HepG2 (cell line): Measurements from ENCODE around the gene VSIG10L. TPM values are rescaled to one million over a fixed set of nuclear protein-coding genes. Genes with fewer than 3 reads are reported as not detected.

ENCODE experiments used
- BRD4 ChIP-seq: sonication (generic); formaldehyde crosslinking; IDR thresholded peaks from 2 replicates; pipeline ENCODE4 v1.4.0; 2020; ENCODE audit warnings: missing genetic modification reagents
- CBX1 ChIP-seq: IDR thresholded peaks from one replicate; pipeline ENCODE4 v1.6.1; 2016; ENCODE audit warnings: antibody characterized with exemption, low read depth
- GLI4 ChIP-seq: sonication (generic); formaldehyde crosslinking; IDR thresholded peaks from 2 replicates; pipeline ENCODE4 v1.5.1; 2020; ENCODE audit warnings: missing genetic modification reagents, mild to moderate bottlenecking, moderate library complexity, borderline replicate concordance
- HDAC6 ChIP-seq: fragments of 200-600 bp; sonication (generic); IDR thresholded peaks from 2 replicates; pipeline ENCODE4 v1.7.0; 2017; ENCODE audit warnings: mild to moderate bottlenecking, antibody characterized with exemption, low read length, low read depth
- HOXA9 ChIP-seq: sonication (generic); formaldehyde crosslinking; IDR thresholded peaks from 2 replicates; pipeline ENCODE4 v1.8.1; 2022; ENCODE audit warnings: missing genetic modification reagents, mild to moderate bottlenecking, moderate library complexity, borderline replicate concordance
- JUNB ChIP-seq: sonication (generic); formaldehyde crosslinking; IDR thresholded peaks from 2 replicates; pipeline ENCODE4 v1.8.0; 2022; ENCODE audit warnings: missing genetic modification reagents, mild to moderate bottlenecking, borderline replicate concordance
- KLF13 ChIP-seq: sonication (generic); formaldehyde crosslinking; IDR thresholded peaks from 2 replicates; pipeline ENCODE4 v1.4.0; 2020; ENCODE audit warnings: mild to moderate bottlenecking, missing genetic modification reagents
- NFIC ChIP-seq: IDR thresholded peaks from 2 replicates; pipeline ENCODE4 v1.6.1; 2012; ENCODE audit warnings: mild to moderate bottlenecking, low read length, inconsistent platforms
- RBM39 ChIP-seq: fragments of 200-400 bp; formaldehyde crosslinking; IDR thresholded peaks from one replicate; pipeline ENCODE4 v1.6.1; 2018; ENCODE audit warnings: antibody characterized with exemption, mild to moderate bottlenecking, low read depth, low read length; ENCODE audit not compliant: poor library complexity, severe bottlenecking
- XBP1 ChIP-seq: sonication (generic); formaldehyde crosslinking; IDR thresholded peaks from 2 replicates; pipeline ENCODE4 v1.5.0; 2020; ENCODE audit warnings: missing genetic modification reagents
- ZNF703 ChIP-seq: sonication (generic); formaldehyde crosslinking; IDR thresholded peaks from 2 replicates; pipeline ENCODE4 v1.5.1; 2020; ENCODE audit warnings: missing genetic modification reagents, mild to moderate bottlenecking, moderate library complexity, borderline replicate concordance
- ZSCAN29 ChIP-seq: sonication (generic); formaldehyde crosslinking; conservative IDR thresholded peaks from 2 replicates; pipeline ENCODE4 v1.4.0; 2020; ENCODE audit warnings: mild to moderate bottlenecking, missing genetic modification reagents
- polyA plus RNA-seq, 8 experiments: library from polyadenylated mRNA; depleted of rRNA in 3 of 8; stranded (reverse) in 7 of 8; unstranded in 1 of 8; fragments of >200 nt; fragmentation: Illumina TruSeq in 4 of 8; extraction: Trizol in 4 of 8; gene quantifications; 2 replicates each; pipeline versions ENCODE4 v1.2.1 to v1.2.3, GENCODE V29; 2011 to 2016; ENCODE audit warnings: low read depth in 4 of 8, missing spikeins in 1 of 8, mixed read lengths in 1 of 8; ENCODE audit not compliant: insufficient read depth in 1 of 8
- total RNA-seq, 5 experiments: library from RNA; depleted of rRNA; stranded (reverse); fragments of >200 nt; fragmentation: Illumina TruSeq; extraction: Trizol; gene quantifications; 2 replicates each; pipeline ENCODE4 v1.2.3, GENCODE V29; 2016; ENCODE audit warnings: low read depth in 1 of 5
- TF ChIP-seq, protein P1 (sequence below): sonication (generic); formaldehyde crosslinking; IDR thresholded peaks from 2 replicates; pipeline ENCODE4 v1.4.0; 2020; ENCODE audit warnings: missing genetic modification reagents
- TF ChIP-seq, protein P2 (sequence below): sonication (generic); formaldehyde crosslinking; IDR thresholded peaks from 2 replicates; pipeline ENCODE4 v1.5.1; 2020; ENCODE audit warnings: missing genetic modification reagents, mild to moderate bottlenecking, borderline replicate concordance
- TF ChIP-seq, protein P3 (sequence below): sonication (generic); formaldehyde crosslinking; IDR thresholded peaks from 2 replicates; pipeline ENCODE4 v1.8.1; 2023; ENCODE audit warnings: mild to moderate bottlenecking, moderate library complexity, missing genetic modification reagents
- TF ChIP-seq, protein P4 (sequence below): sonication (generic); formaldehyde crosslinking; IDR thresholded peaks from 2 replicates; pipeline ENCODE4 v1.5.0; 2020; ENCODE audit warnings: missing genetic modification reagents
- TF ChIP-seq, protein P5 (sequence below): sonication (generic); formaldehyde crosslinking; conservative IDR thresholded peaks from 2 replicates; pipeline ENCODE4 v1.5.0; 2020; ENCODE audit warnings: missing genetic modification reagents

VSIG10L gene
- total and polyA plus RNA-seq, 2 of the 13 experiments (the other 11 are each of a cell fraction or from before 2014, with no cell fraction given): 2.7 to 8.5 TPM

DNA sequence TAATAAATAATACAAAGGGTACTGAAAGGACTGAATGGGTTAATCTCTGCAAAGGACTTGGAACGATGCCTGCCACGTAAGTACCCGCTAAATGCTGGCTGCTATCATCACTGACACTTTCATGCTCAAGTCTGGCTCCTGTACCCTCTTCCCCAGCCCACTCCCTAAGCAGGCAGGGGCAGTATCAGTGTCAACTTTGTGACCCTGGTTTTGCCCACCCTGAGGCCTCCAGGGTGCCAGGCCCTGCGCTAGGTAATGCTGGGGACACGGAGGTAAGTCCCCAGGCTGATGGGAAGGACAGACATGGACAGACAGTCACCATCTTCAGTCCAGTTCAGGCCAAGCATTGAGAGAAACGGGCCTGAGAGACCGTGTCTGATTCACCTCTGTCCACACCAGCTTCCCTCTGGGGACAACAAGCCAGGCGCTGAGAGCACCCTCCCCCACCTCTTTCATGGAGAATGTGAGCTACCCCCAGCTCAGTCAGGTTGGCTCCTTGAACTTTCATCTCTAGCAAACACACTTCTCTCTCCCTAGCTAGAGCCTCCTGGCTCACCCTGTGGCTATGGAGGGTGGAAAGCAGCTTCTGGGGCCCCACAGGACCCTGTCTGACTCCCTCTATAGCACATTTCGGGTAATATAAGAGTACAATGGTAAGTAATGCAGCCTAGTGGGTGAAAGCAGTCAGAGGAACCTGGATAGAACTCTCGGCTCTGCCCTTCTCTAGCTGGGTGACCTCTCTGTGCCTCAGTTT is 23.4 kb upstream of the VSIG10L start (continued):
- TF ChIP-seq, protein P1, sequence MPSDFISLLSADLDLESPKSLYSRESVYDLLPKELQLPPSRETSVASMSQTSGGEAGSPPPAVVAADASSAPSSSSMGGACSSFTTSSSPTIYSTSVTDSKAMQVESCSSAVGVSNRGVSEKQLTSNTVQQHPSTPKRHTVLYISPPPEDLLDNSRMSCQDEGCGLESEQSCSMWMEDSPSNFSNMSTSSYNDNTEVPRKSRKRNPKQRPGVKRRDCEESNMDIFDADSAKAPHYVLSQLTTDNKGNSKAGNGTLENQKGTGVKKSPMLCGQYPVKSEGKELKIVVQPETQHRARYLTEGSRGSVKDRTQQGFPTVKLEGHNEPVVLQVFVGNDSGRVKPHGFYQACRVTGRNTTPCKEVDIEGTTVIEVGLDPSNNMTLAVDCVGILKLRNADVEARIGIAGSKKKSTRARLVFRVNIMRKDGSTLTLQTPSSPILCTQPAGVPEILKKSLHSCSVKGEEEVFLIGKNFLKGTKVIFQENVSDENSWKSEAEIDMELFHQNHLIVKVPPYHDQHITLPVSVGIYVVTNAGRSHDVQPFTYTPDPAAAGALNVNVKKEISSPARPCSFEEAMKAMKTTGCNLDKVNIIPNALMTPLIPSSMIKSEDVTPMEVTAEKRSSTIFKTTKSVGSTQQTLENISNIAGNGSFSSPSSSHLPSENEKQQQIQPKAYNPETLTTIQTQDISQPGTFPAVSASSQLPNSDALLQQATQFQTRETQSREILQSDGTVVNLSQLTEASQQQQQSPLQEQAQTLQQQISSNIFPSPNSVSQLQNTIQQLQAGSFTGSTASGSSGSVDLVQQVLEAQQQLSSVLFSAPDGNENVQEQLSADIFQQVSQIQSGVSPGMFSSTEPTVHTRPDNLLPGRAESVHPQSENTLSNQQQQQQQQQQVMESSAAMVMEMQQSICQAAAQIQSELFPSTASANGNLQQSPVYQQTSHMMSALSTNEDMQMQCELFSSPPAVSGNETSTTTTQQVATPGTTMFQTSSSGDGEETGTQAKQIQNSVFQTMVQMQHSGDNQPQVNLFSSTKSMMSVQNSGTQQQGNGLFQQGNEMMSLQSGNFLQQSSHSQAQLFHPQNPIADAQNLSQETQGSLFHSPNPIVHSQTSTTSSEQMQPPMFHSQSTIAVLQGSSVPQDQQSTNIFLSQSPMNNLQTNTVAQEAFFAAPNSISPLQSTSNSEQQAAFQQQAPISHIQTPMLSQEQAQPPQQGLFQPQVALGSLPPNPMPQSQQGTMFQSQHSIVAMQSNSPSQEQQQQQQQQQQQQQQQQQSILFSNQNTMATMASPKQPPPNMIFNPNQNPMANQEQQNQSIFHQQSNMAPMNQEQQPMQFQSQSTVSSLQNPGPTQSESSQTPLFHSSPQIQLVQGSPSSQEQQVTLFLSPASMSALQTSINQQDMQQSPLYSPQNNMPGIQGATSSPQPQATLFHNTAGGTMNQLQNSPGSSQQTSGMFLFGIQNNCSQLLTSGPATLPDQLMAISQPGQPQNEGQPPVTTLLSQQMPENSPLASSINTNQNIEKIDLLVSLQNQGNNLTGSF: no peak
- TF ChIP-seq, protein P2, sequence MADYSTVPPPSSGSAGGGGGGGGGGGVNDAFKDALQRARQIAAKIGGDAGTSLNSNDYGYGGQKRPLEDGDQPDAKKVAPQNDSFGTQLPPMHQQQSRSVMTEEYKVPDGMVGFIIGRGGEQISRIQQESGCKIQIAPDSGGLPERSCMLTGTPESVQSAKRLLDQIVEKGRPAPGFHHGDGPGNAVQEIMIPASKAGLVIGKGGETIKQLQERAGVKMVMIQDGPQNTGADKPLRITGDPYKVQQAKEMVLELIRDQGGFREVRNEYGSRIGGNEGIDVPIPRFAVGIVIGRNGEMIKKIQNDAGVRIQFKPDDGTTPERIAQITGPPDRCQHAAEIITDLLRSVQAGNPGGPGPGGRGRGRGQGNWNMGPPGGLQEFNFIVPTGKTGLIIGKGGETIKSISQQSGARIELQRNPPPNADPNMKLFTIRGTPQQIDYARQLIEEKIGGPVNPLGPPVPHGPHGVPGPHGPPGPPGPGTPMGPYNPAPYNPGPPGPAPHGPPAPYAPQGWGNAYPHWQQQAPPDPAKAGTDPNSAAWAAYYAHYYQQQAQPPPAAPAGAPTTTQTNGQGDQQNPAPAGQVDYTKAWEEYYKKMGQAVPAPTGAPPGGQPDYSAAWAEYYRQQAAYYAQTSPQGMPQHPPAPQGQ (CRISPR knock-in tag): peak; percentile 96; the same call in 1 of the 2 replicates
- TF ChIP-seq GLI4 (CRISPR knock-in tag) (no peak), CBX1 (peak; percentile 45), ZSCAN29 (CRISPR knock-in tag) (0 out of 2 replicates have a peak, but pooled peaks have one; percentile 75), RBM39 (peak; percentile 27), HDAC6 (0 out of 2 replicates have a peak, but pooled peaks have one; percentile 75), XBP1 (0 out of 2 replicates have a peak, but pooled peaks have one; percentile 20), JUNB (CRISPR knock-in tag) (no peak), KLF13 (no peak), ZNF703 (no peak), NFIC (peak; percentile 71; the same call in 1 of the 2 replicates), BRD4 (CRISPR knock-in tag) (peak; percentile 86; the same call in 1 of the 2 replicates), HOXA9 (CRISPR knock-in tag) (no peak)
- TF ChIP-seq, protein P3, sequence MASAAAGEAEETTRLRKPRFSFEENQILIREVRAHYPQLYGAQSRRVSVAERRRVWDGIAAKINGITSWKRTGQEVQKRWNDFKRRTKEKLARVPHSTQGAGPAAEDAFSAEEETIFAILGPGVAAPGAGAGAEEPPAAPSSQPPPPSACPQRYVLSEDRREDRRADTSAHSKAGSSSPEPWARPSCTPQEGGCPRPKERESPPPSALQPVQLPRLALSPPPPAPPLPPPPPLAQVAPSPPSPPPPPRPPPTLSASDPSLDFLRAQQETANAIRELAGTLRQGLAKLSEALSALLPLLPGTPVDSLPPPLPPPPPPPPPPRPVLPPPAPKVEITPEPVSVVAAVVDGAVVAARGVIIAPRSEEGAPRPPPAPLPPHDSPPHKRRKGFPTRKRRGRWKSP (CRISPR knock-in tag): peak; percentile 46; the same call in 1 of the 2 replicates
- TF ChIP-seq, protein P4, sequence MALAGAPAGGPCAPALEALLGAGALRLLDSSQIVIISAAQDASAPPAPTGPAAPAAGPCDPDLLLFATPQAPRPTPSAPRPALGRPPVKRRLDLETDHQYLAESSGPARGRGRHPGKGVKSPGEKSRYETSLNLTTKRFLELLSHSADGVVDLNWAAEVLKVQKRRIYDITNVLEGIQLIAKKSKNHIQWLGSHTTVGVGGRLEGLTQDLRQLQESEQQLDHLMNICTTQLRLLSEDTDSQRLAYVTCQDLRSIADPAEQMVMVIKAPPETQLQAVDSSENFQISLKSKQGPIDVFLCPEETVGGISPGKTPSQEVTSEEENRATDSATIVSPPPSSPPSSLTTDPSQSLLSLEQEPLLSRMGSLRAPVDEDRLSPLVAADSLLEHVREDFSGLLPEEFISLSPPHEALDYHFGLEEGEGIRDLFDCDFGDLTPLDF (CRISPR knock-in tag): no peak
- TF ChIP-seq, protein P5, sequence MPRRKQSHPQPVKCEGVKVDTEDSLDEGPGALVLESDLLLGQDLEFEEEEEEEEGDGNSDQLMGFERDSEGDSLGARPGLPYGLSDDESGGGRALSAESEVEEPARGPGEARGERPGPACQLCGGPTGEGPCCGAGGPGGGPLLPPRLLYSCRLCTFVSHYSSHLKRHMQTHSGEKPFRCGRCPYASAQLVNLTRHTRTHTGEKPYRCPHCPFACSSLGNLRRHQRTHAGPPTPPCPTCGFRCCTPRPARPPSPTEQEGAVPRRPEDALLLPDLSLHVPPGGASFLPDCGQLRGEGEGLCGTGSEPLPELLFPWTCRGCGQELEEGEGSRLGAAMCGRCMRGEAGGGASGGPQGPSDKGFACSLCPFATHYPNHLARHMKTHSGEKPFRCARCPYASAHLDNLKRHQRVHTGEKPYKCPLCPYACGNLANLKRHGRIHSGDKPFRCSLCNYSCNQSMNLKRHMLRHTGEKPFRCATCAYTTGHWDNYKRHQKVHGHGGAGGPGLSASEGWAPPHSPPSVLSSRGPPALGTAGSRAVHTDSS (CRISPR knock-in tag): no peak
